Activated CD4-positive, alpha-beta T cell treated with anti-CD3 and anti-CD28 coated beads for 4 hours (primary cell): ENCODE data around the gene ACBD3.
"Not testable (repeated sequence)": the region's sequence is repeated elsewhere in the genome, so short reads cannot be mapped to it uniquely, and the experiment has no call there.

Experiments used
- DNase-seq, 2 donors: peaks; one replicate each; pipeline ENCODE4 v3.0.0-alpha.2; 2020

The ACBD3 gene

DNA sequence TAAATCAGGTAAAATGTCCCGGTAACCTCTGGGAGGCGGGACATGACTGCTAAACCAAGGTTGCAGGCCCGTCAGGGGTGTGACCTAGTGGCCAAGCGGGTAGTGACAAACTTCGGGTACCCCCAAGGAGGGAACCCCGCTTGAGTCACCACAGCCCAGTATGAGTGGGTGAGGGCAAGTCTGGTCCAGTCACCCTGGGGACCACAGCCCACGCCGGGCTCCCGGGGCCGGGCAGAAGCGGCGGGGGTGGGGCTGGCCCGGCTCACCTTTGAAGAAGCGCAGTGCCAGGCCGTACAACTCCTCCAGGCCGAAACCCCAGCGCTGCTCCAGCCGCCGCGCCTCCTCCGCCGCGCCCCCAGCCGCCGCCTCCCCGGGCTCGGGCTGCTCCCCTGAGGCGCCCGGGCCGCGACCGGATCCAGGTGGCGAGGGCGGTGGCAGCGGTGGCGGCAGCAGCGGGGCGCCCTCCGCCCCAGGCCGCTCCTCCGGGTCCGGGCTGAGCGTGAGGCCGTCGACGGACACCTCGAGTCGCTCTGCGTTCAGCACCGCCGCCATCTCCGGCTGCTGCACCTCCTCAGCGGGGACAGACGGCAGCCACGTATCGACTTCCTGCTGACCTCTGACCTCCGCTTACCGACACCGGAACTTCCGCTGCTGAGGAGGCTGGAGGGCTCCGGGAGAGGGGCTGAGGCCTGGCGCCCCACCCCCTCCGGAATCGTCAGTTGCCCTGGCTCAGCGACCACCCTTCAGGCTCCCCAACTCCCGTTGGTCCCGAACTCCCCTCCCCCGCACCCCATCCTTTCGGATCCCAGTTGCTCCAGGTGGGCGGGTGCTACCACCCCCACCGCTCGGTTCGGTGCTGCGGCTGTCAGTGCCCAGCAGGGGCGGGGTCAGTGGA is at the start of gene ACBD3:
Gene ACBD3 (minus strand): TSS at position 618 of the 895 bp plus-strand sequence. CDS start 66 bp downstream, at position 552.
- peak; percentile 77 to 80 for DNase-seq

DNA sequence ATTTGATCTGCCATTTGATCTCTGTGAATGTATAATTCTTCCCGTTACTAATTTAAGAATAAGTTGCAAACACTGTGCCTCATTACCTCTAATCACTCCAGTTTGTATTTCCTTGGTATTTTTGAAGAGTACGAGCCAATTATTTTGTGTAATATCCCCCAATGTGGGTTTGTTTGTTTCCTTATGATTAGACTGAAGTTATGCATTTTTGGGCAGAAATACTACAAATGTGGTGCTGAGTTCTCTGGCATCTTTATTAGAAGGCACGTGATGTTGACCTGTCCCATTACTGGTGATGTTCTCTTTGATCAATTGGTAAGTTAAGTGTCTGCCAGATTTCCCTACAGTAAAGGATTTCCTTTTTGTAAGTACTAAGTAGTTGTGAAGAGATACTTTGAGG is 47.3 kb upstream of the ACBD3 start:
- no peak for DNase-seq

DNA sequence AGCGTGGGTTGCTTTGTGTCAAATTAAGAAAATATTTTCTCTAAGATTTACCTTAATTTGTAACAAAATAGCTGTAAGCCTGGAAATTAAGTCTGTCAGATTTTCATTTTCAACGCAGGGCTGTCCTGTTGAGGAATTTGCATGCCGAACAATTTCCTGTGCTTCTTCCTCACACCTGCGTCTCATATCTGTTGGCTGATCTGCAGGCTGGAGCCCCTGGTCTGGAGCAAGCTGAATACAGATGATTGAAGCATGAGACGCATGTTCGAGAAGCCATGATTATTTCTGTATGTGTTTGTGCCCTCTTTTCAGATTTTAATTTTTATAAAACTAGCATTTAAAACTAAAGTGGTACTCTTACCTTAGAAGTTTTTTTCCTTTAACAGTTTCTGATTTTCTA is 46.8 kb upstream of the ACBD3 start:
- DNase-seq = no peak

DNA sequence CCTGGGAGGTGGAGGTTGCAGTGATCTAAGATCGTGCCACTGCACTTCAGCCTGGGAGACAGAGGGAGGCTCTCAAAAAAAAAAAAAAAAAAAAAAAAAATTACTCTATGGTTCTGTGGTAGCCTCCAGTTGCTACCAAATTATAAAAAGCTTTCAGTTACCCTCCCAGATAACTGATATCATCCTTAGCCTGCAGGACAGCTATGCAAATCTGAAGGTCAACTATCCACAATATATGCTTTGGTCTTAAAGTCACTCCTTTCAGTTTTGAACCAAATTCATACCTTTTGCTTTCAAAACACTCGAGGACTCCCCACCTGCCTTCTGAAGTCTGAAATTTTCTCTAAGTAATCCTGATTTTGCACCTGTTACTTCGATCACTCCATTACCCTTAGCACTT is 40.1 kb upstream of the ACBD3 start:
- DNase-seq = no peak

DNA sequence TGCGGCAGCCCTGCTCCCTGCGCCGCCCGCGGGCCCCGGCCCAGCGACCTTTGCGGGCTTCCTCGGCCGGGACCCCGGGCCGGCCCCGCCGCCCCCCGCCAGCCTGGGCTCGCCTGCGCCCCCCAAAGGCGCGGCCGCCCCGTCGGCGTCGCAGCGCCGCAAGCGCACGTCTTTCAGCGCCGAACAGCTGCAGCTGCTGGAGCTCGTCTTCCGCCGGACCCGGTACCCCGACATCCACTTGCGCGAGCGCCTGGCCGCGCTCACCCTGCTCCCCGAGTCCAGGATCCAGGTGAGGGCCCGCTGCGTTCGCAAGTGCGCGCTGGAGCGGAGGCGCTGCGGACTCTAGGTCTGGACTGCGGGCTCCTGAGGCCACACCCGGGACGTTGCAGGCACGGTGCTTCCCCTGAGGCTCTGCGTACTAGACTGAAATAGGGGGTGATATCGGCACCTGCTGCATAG is 37.3 kb upstream of the ACBD3 start:
- no peak for DNase-seq

DNA sequence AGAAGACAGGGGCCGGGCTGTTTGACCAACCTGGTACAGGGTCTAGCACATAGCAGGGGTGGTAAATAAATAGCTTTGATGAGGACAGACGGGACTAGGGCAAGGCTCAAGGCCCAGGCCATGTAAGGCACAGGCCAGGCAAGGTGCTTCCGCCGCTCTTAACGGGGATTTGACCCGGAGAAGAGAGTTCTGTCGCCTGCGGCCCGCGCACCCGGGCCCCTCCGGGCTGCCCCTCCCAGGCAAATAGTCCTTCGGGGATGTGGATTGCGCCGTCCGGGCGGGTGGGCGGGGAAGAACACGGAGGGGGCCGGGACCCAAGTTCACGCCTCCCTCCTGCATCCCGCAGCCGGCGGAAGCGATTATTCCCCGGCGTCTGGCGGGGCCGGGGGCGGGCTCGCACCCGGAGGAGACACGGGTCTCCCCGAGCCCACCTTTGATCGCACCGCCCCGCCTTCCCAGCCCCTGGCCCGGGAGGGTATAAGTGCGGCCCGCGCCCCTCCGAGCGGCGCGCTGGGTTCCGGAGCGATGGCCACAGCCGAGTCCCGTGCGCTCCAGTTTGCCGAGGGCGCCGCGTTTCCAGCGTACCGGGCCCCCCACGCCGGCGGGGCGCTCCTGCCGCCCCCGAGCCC is 36.7 kb upstream of the ACBD3 start, which contains the start of gene MIXL1:
Gene MIXL1 (plus strand): TSS at position 508 of the 629 bp plus-strand sequence. CDS start 18 bp downstream, at position 526.
- DNase-seq = no peak

DNA sequence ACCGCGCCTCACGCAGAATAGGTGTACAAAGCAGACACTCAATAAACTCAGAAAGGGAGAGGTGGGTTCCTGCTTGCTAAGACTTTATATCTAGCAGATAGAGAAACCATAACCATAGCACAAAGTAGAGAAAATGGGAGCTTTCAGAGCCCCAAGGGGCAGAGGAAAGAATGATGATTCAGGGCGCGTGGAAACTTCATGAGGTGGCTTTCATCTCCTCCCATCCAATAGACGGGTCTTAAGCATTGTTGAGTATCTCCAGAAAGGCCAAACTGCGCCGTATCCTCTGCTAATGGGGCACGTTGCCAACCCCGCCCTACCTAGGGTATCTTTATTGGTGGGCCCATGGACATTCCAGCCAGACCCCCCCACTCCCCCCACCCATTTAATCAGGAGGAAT is 36.1 kb upstream of the ACBD3 start:
- no peak for DNase-seq

DNA sequence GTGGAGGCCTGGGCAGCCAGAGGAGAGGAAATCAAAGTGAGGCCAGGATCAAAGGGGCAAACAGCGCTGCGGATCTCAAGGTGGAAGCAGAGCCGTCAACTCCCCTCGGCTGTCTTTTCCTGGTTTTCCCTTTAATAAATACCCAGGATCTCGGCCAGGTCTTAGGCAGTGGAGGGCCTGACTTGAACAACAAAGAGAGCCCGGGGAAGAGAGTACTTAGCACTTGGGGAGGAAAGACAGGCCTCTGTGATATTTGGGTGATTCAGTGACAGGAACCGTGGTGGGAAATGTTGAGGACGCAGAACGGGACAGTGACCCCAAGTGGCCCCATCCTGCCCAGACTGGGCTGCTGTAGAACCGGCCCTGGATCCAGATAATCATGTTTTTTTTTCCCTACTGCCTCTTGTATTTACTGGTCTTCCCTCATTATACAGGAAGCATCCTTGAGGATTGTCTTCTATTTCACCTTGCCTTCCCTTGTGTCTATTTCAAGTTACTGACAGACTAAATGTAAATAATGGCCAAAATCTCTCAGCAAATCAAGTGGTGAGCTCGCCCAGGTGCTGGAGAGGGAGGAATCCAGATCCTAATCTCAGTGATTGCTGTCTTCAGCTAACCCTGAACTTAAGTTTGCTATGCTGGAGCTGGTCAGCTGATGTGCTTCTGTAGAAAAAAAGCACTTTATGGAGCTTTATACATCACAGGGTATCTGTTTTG is 34.1 kb upstream of the ACBD3 start:
- DNase-seq = no peak

DNA sequence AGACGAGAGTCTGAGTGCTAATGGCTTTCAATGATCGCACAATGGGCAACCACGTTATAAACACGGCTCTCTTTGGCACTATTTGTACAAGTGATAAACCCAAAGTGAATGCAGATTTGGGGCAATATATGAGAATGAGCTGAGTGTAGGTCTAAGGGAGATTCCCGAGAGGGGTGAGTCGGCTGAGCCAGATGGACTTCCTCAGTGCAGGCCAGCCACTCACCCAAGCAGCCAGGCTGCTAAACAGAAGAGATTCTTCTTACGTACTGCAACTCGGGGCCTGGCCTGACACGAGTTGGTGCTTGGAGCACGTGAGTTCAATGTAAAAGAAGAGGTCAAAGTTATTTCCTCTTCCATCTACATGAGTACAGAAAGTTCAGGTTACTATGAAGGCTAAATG is 30.7 kb upstream of the ACBD3 start:
- DNase-seq = no peak

DNA sequence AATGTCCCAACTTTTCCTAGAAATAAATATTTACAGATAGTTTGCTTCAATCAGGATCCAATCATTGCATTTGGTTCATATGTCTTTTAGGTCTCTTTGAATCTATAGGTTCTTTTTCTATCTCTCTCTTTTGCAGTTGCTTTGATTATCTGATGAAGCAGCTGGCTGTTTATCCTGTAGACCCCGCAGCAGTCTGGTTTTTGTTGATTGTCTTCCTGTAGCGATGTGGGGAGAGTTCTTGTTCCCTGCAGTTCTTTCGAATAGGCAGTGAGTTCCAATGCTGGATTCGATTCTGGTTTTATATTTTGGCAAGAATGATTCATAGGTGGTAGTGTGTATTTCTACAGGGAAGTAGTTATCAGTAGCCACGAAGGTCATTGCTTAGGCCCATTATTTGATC is 29.5 kb upstream of the ACBD3 start:
- no peak for DNase-seq

- DNase-seq = no peak
Observed at GRCh38 chr1:226215239-226215638, 28.7 kb upstream of the ACBD3 start.

DNA sequence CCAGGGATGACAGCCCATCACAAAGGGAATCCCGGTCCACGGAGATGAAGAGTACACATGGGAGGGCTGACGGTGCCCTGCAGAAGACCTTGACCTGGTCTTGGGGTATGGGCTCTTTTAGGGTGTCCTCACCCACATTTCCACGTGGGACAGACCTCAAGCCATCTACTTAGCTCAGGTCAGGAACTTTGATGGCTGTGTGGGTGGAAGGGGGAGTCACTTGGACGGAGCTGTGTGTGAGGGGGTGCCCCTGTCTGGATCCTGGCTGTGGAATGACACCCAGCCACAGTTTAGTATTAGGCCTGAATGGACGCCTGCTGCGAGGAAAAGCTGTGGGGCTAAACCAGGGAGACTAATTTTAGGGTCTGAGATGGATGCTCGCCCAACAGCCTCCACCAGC is 26.0 kb upstream of the ACBD3 start:
- DNase-seq = no peak

DNA sequence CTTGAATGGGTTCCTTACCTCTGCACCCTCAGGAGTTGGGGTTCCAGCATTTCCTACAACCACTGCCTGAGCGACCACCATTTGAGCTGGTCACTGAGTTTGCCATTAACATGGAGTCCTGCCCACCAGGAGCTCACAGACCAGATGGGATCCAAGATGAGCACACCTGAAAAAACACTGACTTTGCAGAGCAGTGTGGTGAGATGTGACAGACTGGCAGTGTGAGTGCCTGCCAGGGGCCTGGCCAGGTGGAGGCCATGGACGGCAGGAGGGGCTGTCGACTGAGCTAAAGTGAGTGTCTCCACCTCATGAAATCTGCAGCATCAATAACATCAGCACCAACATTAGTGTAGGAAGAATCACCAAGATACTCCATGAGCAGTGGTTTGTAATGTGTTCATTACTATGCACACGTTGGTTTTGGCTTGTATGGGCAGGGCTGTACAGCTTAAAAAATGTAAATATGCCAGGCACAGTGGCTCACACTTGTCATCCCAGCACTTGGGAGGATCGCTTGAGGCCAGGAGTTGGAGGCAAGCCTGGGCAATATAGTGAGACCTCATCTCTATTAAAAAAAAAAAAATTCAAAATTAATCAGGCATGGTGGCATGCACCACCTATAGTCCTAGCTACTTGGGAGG is 24.8 kb upstream of the ACBD3 start:
- DNase-seq = no peak

DNA sequence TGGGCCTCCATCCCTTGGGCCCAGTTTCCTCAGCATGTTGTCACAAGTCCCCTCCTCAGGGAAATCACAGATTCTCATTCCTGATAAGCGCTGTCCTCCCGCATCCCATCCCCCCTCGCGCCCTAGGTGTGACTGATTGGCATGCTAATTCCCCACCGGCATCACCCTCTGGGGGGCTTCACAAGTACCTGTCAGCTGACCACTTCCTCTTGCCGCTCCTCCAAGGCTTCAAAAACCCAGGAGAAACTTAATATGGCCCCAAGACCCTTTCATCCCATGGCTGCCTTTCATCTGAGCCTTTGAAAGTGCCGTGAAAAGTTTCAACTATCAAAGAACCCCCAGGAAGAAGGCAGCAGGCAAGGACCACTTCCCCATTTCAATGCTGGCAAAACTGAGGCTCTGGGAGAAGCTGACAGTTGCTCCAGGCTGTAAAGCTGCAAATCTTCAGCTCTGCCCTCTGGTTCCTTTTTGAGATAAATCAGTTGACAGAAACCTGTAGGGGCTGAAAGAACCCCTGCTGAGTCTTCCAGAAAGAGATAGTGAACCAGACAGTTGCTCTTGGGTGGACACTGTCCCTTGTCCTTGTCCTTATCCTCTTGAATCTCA is 24.1 kb upstream of the ACBD3 start:
- DNase-seq = no peak

DNA sequence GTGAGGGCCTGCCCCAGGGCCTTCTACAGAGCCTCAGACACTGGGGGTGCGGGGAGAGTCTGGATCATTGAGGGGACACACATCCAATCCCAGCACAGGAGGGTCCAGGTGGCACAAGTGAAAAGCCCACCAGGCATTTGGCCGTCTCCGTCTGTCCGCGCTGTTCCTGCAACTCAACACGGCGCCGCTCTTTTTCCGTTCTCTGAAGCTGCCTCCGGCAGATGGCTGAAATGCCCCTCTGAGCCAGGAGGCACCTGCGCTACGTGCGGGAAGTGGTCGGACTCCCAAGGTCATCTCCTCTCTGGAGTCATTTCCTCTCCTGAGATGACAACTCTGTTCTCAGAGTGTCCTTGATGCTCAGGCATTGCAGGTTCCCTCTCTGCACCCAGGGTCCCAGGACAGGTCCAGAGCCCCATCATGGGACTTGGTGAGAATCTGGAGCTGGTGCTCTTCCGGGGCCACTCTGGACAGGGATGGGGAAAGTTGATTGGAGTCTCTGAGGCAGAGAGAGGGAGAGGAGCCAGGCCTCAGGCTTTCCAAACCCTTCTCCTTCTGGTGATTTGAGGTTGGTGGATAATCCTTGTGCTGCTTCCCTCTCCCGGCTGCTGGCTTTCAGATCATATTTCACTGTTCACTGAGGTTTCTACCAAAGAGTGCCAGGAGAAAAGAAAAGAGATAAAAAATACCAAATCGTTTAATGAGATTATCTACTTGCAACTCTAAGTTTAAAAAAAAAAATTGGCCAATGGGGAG is 22.9 kb upstream of the ACBD3 start:
- no peak for DNase-seq

GRCh38 chr1:226207048-226207447 is 20.5 kb upstream of the ACBD3 start:
- no peak for DNase-seq

DNA sequence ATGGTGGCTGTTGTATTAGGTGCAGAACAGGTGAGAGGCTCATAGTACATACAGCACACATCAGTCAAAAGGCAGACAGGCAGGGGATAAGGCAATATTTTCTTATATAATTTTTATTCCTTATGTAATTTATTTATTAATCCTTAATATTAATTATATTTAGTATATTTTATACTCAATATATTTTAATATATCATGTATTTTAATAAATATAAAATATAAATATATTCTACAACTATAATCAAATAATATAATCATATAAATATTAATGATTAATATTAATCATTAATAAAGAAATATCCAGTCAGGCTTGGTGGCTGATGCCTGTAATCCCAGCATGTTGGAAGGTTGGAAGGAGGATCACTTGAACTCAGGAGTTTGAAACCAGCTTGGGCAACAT is 17.7 kb upstream of the ACBD3 start:
- no peak for DNase-seq

- DNase-seq = no peak
Observed at GRCh38 chr1:226203655-226204054, 17.1 kb upstream of the ACBD3 start.

DNA sequence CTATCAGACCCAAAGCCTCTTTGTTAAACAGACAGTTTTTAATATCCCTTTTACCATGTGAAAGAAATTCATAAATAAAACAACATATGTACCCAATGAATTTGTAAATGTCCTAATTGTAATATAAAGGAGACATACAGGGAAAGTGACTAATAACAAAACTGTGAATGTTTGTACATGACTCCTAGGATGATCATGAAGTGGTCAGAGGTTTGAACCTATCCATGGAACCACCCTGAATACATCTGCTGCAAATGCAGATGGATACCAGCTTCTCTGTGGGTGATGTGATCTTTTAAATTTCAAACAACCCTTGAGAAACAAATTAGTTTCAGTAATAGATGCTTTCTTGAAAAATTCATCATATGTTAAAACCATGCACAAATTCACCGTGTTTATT is 16.7 kb upstream of the ACBD3 start:
- no peak for DNase-seq

DNA sequence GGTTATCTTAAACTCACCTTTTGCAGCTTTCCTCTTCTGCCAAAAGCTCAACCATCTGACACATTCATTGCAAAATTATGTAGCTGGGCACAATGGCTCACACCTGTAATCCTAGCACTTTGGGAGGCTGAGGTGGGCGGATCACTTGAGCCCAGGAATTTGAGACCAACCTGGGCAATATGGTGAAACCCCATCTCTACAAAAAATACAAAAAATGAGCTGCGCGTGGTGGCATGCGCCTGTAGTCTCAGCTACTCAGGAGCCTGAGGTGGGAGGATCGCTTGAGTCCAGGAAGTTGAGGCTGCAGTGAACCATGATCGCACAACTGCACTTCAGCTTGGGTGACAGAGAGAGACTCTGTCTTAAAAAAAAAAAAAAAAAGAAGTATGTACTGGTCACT is 16.1 kb upstream of the ACBD3 start:
- not testable (repeated sequence) for DNase-seq

DNA sequence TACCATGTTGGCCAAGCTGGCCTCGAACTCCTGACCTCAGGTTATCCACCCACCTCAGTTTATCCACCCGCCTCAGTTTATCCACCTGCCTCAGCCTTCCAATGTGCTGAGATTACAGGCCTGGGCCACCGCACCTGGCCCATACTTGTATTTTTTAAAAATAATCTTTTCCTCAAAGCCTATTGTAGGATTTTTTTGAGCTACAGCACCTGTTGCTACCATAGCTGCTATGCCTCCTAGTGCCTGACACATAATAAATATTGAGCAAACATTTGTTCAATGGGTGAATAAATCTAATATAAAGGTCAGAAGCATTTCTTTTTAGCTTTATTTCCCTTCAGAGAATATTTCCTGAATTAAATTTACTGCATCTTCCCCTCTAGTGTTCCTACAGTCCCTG is 15.7 kb upstream of the ACBD3 start:
- no peak for DNase-seq
